PFSK-1 (cell line): ENCODE measurements around the gene ARFGAP1.

Experiments used
- FOXP2 ChIP-seq: optimal IDR thresholded peaks from 2 replicates; pipeline ENCODE3; 2011; ENCODE audit warnings: borderline replicate concordance, control low read depth, inconsistent platforms; ENCODE audit not compliant: insufficient read depth; ENCODE audit errors: extremely low read length, extremely low read depth
- POLR2AphosphoS5 ChIP-seq: IDR thresholded peaks from 2 replicates; pipeline ENCODE4 v1.6.1; 2012; ENCODE audit warnings: low read depth, mild to moderate bottlenecking, control low read depth, low read length, moderate library complexity
- SIN3A ChIP-seq: IDR thresholded peaks from 2 replicates; pipeline ENCODE4 v1.6.1; 2012; ENCODE audit warnings: mild to moderate bottlenecking, low read length, moderate library complexity, borderline replicate concordance; ENCODE audit not compliant: insufficient read depth
- TAF1 ChIP-seq: IDR thresholded peaks from 2 replicates; pipeline ENCODE4 v1.6.1; 2012; ENCODE audit warnings: low read length, control low read depth, borderline replicate concordance; ENCODE audit not compliant: insufficient read depth
- TF ChIP-seq, protein P1 (sequence below), 2 experiments: IDR thresholded peaks; 2 replicates each; pipeline versions ENCODE4 v1.6.1 to v1.8.0; 2011 to 2012; ENCODE audit warnings: low read depth in 2 of 2, low read length in 2 of 2, control low read depth in 1 of 2, inconsistent platforms in 1 of 2, mild to moderate bottlenecking in 1 of 2, moderate library complexity in 1 of 2; ENCODE audit not compliant: insufficient read depth in 1 of 2

ARFGAP1 gene

DNA sequence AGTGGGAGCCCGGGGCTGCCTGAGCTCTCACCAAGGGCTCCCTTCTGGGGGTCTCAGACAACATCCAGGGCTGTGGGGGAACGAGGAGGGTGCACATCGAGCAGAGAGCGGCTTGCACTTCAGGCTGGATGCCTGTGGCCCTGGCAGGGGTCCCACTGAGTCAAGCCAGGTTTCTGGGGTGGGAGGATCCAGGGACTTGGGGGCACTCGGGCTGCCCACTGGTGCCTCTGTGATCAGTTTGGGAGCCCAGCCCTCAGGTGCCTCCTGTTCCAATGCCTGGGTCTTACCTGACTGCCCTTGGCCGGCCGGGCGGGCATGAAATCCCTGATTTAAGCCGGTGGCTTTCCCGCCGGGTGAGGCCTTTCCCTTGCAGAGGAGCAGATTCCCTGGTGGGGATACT, 20.8 kb downstream of the ARFGAP1 start:
- TF ChIP-seq POLR2AphosphoS5 (no peak), FOXP2 (no peak)
- TF ChIP-seq, protein P1, sequence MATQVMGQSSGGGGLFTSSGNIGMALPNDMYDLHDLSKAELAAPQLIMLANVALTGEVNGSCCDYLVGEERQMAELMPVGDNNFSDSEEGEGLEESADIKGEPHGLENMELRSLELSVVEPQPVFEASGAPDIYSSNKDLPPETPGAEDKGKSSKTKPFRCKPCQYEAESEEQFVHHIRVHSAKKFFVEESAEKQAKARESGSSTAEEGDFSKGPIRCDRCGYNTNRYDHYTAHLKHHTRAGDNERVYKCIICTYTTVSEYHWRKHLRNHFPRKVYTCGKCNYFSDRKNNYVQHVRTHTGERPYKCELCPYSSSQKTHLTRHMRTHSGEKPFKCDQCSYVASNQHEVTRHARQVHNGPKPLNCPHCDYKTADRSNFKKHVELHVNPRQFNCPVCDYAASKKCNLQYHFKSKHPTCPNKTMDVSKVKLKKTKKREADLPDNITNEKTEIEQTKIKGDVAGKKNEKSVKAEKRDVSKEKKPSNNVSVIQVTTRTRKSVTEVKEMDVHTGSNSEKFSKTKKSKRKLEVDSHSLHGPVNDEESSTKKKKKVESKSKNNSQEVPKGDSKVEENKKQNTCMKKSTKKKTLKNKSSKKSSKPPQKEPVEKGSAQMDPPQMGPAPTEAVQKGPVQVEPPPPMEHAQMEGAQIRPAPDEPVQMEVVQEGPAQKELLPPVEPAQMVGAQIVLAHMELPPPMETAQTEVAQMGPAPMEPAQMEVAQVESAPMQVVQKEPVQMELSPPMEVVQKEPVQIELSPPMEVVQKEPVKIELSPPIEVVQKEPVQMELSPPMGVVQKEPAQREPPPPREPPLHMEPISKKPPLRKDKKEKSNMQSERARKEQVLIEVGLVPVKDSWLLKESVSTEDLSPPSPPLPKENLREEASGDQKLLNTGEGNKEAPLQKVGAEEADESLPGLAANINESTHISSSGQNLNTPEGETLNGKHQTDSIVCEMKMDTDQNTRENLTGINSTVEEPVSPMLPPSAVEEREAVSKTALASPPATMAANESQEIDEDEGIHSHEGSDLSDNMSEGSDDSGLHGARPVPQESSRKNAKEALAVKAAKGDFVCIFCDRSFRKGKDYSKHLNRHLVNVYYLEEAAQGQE (IDR thresholded peaks at IDR 0.05; ENCODE audit: insufficient read depth in 1 of 2, low read depth in 2 of 2, low read length in 2 of 2) = no peak

DNA sequence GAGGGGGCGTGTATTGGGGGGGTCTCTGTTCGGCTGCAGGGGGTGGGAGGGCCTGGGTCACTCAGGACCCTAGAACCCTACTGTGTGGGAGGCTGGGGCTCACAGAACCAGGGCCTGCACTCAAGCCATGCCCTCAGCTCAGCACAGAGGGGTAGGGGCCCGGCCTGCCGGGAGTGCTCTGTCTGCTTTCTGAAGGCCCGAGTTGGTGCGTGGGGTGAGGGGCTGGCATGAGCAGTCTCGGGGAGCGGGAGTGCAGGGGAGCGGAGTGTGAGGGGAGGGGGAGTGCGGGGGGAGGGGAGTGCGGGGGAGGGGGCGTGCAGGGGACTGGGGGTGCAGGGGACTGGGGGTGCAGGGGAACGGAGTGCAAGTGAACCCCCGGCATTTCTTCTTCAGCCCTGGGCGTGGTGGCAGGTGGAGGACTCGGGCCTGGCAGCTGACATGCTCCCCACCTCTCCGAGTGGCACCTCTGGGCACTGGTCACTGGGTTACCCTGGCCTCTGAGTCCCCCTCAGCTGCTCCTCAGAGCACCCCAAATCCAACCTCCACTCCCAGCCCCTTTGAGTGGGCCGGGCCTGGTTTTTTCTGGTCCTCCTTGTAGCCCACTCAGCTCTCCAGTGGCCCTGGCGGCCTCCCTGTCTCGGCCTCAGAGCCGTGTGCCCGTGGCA, 21.4 kb downstream of the ARFGAP1 start:
- TF ChIP-seq FOXP2 (no peak), POLR2AphosphoS5 (no peak)
- TF ChIP-seq, protein P1 (IDR thresholded peaks at IDR 0.05; ENCODE audit: insufficient read depth in 1 of 2, low read depth in 2 of 2, low read length in 2 of 2) = no peak

DNA sequence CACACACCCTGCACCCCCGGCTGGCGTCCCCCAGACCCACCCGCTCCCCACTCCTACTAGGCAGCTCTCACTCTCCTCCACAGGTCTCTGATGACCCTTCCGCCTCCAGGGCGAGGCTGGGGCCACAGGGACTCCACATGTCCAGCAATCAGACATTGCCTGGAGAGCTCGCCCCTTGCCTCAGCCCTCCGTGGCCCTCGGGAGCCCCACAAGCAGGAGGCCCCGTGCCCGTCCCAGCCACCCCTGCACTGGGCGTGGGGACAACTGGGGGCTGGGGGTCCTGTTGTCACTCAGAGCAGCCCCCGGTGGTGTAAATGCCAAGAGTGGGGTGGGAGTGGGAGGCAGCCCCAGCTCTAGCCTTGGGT, 21.9 kb downstream of the ARFGAP1 start:
- TF ChIP-seq POLR2AphosphoS5 (no peak), FOXP2 (no peak), SIN3A (no peak), TAF1 (no peak)
- TF ChIP-seq, protein P1 (IDR thresholded peaks at IDR 0.05; ENCODE audit: insufficient read depth in 1 of 2, low read depth in 2 of 2, low read length in 2 of 2) = no peak

DNA sequence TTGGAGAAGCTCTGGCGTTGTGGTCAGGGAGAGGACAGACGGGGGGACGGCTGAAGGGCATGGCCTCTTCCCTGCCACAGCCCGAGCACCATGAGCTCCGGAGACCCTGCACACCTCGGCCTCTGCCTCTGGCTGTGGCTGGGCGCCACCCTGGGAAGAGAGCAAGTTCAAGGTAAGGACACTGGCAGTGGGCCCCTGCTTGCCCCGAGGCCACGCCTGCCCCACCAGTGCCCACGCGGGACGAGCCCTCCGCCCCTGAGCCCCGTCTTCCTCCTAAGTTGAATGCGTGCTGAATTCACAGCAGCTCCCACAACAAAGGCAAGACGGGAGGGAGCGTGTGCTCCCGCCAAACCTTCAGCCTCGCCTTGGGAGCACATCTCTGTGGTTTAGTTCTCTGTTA, 22.4 kb downstream of the ARFGAP1 start:
- TF ChIP-seq TAF1 (no peak), POLR2AphosphoS5 (no peak)

DNA sequence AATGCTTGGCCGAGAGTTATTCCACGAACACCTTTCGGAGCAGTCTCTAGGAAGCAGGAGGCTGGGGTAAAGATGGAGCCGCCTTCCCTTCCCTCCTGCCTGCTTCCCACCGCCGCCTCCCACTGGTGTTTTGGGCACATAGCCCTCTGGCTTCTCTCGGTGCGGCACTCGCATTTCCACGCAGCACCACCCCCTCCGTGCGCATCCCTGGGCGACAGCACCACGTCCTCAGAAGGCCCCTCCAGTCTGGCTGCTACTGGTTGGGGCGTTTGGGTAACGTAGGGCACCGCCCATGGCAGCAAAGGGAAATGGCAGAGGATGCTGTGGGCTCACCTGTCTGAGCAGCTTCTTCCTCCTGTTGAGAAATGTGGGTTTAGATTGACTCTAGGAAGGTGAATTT, 22.8 kb downstream of the ARFGAP1 start:
- TF ChIP-seq TAF1 (no peak), SIN3A (no peak), POLR2AphosphoS5 (no peak), FOXP2 (no peak)
- TF ChIP-seq, protein P1 (IDR thresholded peaks at IDR 0.05; ENCODE audit: insufficient read depth in 1 of 2, low read depth in 2 of 2, low read length in 2 of 2) = no peak
